ENCODE measurements around the gene MYD88.

MYD88 gene

GRCh38 chr3:38111696-38112377, 26.6 kb upstream of the MYD88 start:
- no peak for DNase-seq (ENCODE audit: low read depth in 2 of 3, low spot score in 2 of 3)

GRCh38 chr3:38112378-38112761, 26.1 kb upstream of the MYD88 start:
- DNase-seq (ENCODE audit: low read depth in 2 of 3, low spot score in 2 of 3), result no peak

GRCh38 chr3:38114052-38114874, 24.2 kb upstream of the MYD88 start:
- DNase-seq (ENCODE audit: low read depth in 2 of 3, low spot score in 2 of 3), result no peak

DNA sequence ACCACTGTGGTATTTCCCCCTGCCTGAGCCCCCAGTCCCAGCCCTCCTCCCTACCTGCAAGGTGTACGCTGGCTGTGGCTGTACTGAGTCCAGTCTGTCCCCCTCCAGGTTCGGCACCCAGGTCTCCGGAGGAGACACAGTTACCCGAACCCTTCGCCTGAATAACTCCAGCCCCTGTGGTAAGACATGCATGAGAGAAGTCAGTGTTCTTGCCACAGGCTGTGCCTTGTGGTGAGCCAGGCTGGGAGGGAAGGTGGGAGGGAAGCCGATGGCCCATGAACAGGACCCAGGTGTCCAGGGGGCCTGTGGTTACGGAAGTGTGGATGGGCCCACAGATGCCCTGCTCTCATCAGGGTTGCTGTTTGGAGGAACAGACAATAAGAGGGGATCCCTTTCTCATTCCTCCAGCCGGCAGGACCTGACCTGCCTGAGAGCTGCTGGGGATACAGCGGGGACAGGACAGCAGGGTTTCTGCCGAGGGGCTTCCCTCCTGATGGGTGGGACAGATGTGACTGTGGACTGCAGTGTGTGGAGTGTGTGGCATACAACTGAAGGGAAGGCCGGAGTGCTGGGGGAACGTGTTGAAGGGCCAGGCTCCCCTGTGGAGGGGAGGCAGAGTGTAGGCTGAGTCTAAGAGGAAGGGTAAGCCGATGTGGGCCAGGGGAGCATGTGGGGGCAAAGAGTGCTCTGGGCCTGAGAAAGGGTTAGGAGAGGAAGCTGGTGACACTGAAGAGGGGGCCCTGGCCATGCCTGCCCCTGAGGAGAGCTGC, 23.4 kb upstream of the MYD88 start:
- DNase-seq (ENCODE audit: low read depth in 2 of 3, low spot score in 2 of 3), result no peak

DNA sequence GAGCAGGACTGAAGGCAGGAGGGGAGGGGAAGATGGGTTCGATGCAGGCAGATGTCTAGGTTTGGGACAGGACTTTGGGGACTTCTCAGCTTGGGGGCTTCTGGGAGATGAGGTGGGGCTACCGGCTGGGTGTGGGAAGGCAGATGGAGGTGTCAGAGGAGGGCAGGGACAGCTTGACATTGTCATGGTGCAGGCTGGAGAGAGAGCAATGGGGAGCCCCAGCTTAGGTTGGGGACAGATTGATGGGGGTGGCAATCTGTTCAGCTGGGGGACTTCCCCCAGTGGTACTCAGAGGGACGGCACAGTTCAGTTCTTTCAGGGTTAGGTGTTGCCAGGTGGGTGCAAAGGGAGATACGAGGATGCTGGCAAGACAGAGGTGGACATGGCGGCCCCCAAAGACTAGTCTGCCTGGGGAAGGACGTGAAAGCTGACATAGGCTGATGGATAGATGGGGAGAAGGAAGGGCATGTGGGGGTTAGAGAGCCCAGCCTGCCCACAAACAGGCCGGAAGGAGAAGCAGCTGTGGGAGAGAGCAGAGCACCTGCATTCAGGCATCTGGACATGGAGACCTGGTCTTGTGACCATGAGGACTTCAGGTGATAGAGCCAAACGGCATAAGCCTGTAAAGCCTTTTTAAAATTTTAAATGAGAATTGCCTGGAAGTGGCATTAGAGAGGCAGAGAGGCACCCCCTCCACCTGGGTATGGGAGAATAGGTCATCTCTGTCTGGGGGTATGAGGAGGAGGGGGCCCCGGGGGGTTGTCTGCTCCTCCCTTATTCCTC, 22.6 kb upstream of the MYD88 start:
- no peak for DNase-seq (ENCODE audit: low read depth in 2 of 3, low spot score in 2 of 3)

DNA sequence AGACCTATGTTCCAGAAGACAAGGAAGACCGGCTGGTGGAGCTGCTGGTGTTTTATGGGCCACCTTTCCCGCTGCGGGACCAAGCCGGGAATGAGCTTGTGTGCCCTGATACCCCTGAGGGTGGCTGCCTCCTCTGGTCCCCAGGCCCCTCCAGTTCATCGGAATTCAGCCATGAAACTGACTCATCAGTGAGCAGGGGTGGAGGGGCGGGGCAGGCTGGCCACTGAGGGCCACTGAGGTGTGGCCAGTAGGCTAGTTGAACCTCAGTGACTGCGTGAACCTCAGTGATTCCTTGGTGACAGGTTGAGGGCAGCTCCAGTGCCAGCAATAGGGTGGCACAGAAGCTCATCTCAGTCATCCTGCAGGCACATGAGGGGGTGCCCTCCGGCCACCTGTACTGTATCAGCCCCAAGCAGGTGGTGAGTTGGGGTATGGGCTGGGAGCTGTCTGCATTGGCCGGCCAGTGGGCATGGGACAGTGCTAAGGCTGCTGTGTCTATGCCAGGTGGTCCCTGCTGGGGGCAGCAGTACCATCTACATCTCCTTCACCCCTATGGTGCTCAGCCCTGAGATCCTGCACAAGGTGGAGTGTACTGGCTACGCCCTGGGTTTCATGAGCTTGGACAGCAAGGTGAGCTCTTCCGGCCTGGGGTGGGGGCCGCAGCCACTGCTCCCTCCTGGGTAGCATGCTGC, 21.8 kb upstream of the MYD88 start:
- no peak for DNase-seq (ENCODE audit: low read depth in 2 of 3, low spot score in 2 of 3)

DNA sequence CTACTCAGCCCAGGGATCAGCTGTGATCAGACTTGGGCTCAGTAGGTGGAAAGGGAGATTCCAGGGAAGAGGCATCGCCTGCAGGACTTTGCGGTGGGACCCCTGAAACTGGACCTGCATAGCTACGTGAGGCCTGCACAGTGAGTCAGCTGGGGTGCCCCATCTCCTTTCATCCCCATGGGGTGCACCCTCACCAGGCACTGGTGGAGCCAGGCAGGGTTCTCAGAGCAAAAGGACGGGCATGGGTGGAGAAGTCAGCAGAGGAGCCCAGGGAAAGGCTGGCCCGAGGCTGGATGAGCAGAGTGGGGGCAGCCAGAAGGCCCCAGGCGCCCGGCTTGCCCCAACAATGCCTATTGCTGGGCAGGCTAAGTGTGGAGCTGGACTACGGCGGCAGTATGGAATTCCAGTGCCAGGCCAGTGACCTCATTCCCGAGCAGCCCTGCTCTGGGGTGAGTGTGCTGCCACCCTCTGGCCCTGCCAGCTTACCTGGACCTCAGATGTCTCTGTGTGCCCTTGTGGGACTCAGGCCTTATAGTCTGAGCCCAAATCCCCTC, 21.2 kb upstream of the MYD88 start:
- no peak for DNase-seq (ENCODE audit: low read depth in 2 of 3, low spot score in 2 of 3)

GRCh38 chr3:38117748-38118420, 20.6 kb upstream of the MYD88 start:
- DNase-seq (ENCODE audit: low read depth in 2 of 3, low spot score in 2 of 3), result peak; percentile 24 to 51 (median 29)

- no peak for DNase-seq (ENCODE audit: low read depth in 2 of 3, low spot score in 2 of 3)
Measured at GRCh38 chr3:38118421-38119247, 19.8 kb upstream of the MYD88 start.

GRCh38 chr3:38119248-38119544, 19.3 kb upstream of the MYD88 start:
- DNase-seq (ENCODE audit: low read depth in 2 of 3, low spot score in 2 of 3), result no peak

- no peak for DNase-seq (ENCODE audit: low read depth in 2 of 3, low spot score in 2 of 3)
Measured at GRCh38 chr3:38119821-38120692, 18.4 kb upstream of the MYD88 start.

DNA sequence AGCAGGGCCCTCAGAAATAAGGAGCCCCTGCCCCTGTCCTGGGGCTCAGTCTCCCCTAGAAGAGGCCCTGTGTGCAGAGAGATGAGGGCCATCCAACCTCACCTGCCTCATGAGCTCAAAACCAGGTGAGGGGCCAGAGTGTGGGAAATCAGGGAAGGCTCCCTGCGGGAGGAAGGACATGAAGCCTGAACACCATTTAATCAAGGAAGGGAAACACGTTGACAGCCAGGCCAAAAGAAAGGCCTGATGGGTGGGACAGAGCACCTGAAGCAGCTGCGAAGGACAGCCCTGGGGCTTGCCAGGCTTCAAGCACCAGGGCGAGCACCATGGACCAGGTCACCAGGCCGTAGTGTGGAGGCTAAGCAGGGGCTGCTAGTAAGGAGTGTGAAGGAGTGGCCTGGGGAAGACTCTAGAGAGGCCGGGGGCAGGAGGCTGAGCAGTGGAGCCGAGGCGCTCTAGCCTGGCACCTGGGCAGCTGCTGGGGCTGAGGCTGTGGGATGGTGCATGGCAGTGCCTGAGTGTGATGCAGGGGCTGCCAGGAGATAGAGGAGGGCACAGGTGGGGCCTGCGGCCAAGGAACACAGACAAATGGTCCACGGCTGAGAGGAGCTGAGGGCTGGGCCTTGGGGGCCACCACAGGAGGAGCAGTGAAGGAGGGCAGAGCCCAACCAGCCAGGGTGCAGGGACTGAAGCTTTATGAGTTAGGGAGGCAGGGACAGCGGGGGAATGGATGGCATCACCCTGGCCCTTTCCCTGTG, 17.6 kb upstream of the MYD88 start:
- DNase-seq (ENCODE audit: low read depth in 2 of 3, low spot score in 2 of 3), result no peak

DNA sequence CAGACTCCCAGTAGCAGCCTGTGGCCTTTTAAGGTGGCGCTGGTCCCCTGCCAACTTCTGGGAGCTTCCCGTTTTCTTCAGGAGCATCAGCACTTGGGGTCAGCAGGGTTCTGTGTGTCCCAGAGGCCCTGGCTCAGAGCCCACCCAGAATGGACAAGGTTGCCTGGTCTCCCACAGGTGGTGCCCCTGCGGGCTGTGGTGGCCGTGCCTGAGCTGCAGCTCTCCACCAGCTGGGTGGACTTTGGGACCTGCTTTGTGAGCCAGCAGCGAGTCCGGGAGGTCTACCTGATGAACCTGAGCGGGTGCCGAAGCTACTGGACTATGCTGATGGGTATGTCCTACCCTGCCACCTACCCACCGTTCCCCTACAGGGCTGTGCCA, 17.0 kb upstream of the MYD88 start:
- no peak for DNase-seq (ENCODE audit: low read depth in 2 of 3, low spot score in 2 of 3)

GRCh38 chr3:38121832-38122461, 16.5 kb upstream of the MYD88 start:
- no peak for DNase-seq (ENCODE audit: low read depth in 2 of 3, low spot score in 2 of 3)

GRCh38 chr3:38122712-38123290, 15.7 kb upstream of the MYD88 start:
- no peak for DNase-seq (ENCODE audit: low read depth in 2 of 3, low spot score in 2 of 3)

GRCh38 chr3:38124324-38125122, 13.9 kb upstream of the MYD88 start:
- no peak for DNase-seq (ENCODE audit: low read depth in 2 of 3, low spot score in 2 of 3)
